K562 (cell line): ENCODE data around the gene TRPM6. TPM values are rescaled to one million over a fixed set of nuclear protein-coding genes. Genes with fewer than 3 reads are reported as not detected.

Experiments used
- ARID3B ChIP-seq: fragments of 250-450 bp; sonication (Bioruptor Pico); IDR thresholded peaks from 2 replicates; pipeline ENCODE4 v1.4.0; 2020; ENCODE audit warnings: borderline replicate concordance
- CBX8 ChIP-seq: fragments of 200-600 bp; sonication (generic); IDR thresholded peaks from 2 replicates; pipeline ENCODE4 v1.6.1; 2012; ENCODE audit warnings: borderline replicate concordance, mixed run types, low read depth, mild to moderate bottlenecking, moderate library complexity, mixed read lengths, low read length, control low read depth, inconsistent platforms; ENCODE audit not compliant: poor library complexity, severe bottlenecking; ENCODE audit errors: extremely low read depth
- CUX1 ChIP-seq: fragments of 200-800 bp; sonication (Bioruptor generic); IDR thresholded peaks from 2 replicates; pipeline ENCODE4 v1.6.1; 2016; ENCODE audit warnings: missing genetic modification characterization, missing compliant biosample characterization
- FOXK2 ChIP-seq, 2 experiments: fragments of 450-650 bp; IDR thresholded peaks in 1 of 2; conservative IDR thresholded peaks in 1 of 2; 2 replicates each; pipeline ENCODE4 v1.6.1; 2016; ENCODE audit warnings: low read depth in 2 of 2, mild to moderate bottlenecking in 1 of 2
- GABPB1 ChIP-seq: sonication (generic); formaldehyde crosslinking; IDR thresholded peaks from 2 replicates; pipeline ENCODE4 v1.8.0; 2022; ENCODE audit warnings: mild to moderate bottlenecking, missing genetic modification reagents
- KLF13 ChIP-seq: fragments of 450-650 bp; IDR thresholded peaks from 2 replicates; pipeline ENCODE4 v1.6.1; 2016; ENCODE audit warnings: missing genetic modification characterization, low read depth, mild to moderate bottlenecking, missing compliant biosample characterization, moderate library complexity, borderline replicate concordance
- SMC3 ChIP-seq: conservative IDR thresholded peaks from 2 replicates; pipeline ENCODE4 v1.6.1; 2011; ENCODE audit warnings: low read depth, low read length, improper control_type of control experiment; ENCODE audit not compliant: insufficient read depth
- SNIP1 ChIP-seq: fragments of 450-650 bp; IDR thresholded peaks from 2 replicates; pipeline ENCODE4 v1.7.1; 2017; ENCODE audit warnings: low read depth, mild to moderate bottlenecking
- TEAD1 ChIP-seq, 2 experiments: fragments of 450-650 bp in 1 of 2; sonication (generic) in 1 of 2; formaldehyde crosslinking; IDR thresholded peaks; 2 replicates each; pipeline versions ENCODE4 v1.4.0 to v1.8.0; 2020 to 2022; ENCODE audit warnings: mild to moderate bottlenecking in 2 of 2, missing genetic modification reagents in 1 of 2
- TFE3 ChIP-seq: fragments of 450-650 bp; formaldehyde crosslinking; IDR thresholded peaks from 2 replicates; pipeline ENCODE4 v1.4.0; 2020; ENCODE audit warnings: mild to moderate bottlenecking, mixed read lengths
- ZFX ChIP-seq: sonication (generic); formaldehyde crosslinking; IDR thresholded peaks from 2 replicates; pipeline ENCODE4 v1.8.0; 2022; ENCODE audit warnings: mild to moderate bottlenecking, missing genetic modification reagents, moderate library complexity
- ZNF695 ChIP-seq: fragments of 450-650 bp; formaldehyde crosslinking; IDR thresholded peaks from 2 replicates; pipeline ENCODE4 v1.4.0; 2020; ENCODE audit warnings: mild to moderate bottlenecking, moderate library complexity
- ZNF740 ChIP-seq, 3 experiments: fragments of 200-800 bp in 1 of 3; sonication (Bioruptor generic) in 1 of 3; sonication (generic) in 1 of 3; formaldehyde crosslinking in 1 of 3; IDR thresholded peaks; 2 replicates each; pipeline versions ENCODE4 v1.6.1 to v1.8.0; 2016 to 2022; ENCODE audit warnings: mild to moderate bottlenecking in 2 of 3, missing compliant biosample characterization in 2 of 3, missing genetic modification characterization in 2 of 3, missing genetic modification reagents in 1 of 3
- polyA plus RNA-seq, 8 experiments: library from polyadenylated mRNA; depleted of rRNA in 4 of 8; stranded (reverse) in 5 of 8; unstranded in 3 of 8; fragments of >200 nt; fragmentation: Nextera tagmentation in 2 of 8; fragmentation: Illumina TruSeq in 1 of 8; extraction: Ambion mirVana in 2 of 8; extraction: Trizol in 1 of 8; gene quantifications; 2 replicates each; pipeline versions ENCODE4 v1.2.1 to v1.2.3, GENCODE V29; 2011 to 2014; ENCODE audit warnings: inconsistent platforms in 1 of 8, missing spikeins in 1 of 8
- total RNA-seq, 7 experiments: library from RNA; depleted of rRNA in 6 of 7; stranded (reverse); fragments of >200 nt in 6 of 7; fragmentation: Illumina TruSeq in 2 of 7; extraction: Trizol in 2 of 7; gene quantifications; 2 replicates each; pipeline versions ENCODE4 v1.2.1 to v1.2.3, GENCODE V29; 2011 to 2021; ENCODE audit warnings: low replicate concordance in 1 of 7

TRPM6 gene
- total and polyA plus RNA-seq, 9 of the 15 experiments (the other 6 are each of a cell fraction or from before 2014, with no cell fraction given), result 0.03 to 0.16 (median 0.09) TPM

GRCh38 chr9:74855072-74855471, 32.6 kb downstream of the TRPM6 start (continued):
- TF ChIP-seq ZNF695 (CRISPR knock-in tag), result no peak
- TF ChIP-seq FOXK2 (conservative IDR thresholded peaks at IDR 0.05 in 1 of 2, IDR thresholded peaks at IDR 0.05 in 1 of 2; ENCODE audit: low read depth in 2 of 2), result no peak
- no peak for TF ChIP-seq TFE3 (CRISPR knock-in tag)
- TF ChIP-seq ZNF740 (CRISPR knock-in tag; IDR thresholded peaks at IDR 0.05), result no peak
- no peak for TF ChIP-seq ZNF740 (tag; IDR thresholded peaks at IDR 0.05)
- no peak for TF ChIP-seq KLF13 (tag)
- no peak for TF ChIP-seq SNIP1
- no peak for TF ChIP-seq CUX1
- no peak for TF ChIP-seq SMC3
- no peak for TF ChIP-seq ARID3B (CRISPR knock-in tag)
- no peak for TF ChIP-seq GABPB1 (CRISPR knock-in tag)
- TF ChIP-seq CBX8, result no peak
- TF ChIP-seq TEAD1 (CRISPR knock-in tag; IDR thresholded peaks at IDR 0.05), result no peak
- TF ChIP-seq ZFX (CRISPR knock-in tag), result no peak
